GM13976 (cell line): ENCODE results near the gene PBX4.
"Not testable (repeated sequence)": the region's sequence is repeated elsewhere in the genome, so short reads cannot be mapped to it uniquely, and the experiment has no call there.

Experiments used
- DNase-seq: peaks from one replicate; pipeline ENCODE4 v3.0.0; 2012; ENCODE audit warnings: low spot score
- CTCF ChIP-seq: IDR thresholded peaks from 2 replicates; pipeline ENCODE4 v1.5.1; 2012; ENCODE audit warnings: borderline replicate concordance, mild to moderate bottlenecking; ENCODE audit not compliant: insufficient read depth; ENCODE audit errors: extremely low read depth, missing control alignments, control extremely low read depth
- in situ Hi-C: fragments of 300-500 bp; cut with MboI; formaldehyde crosslinking; loops from one replicate; pipeline ENCODE4 v1.12.0; 2022; ENCODE audit warnings: low sequenced_read_pairs, mixed read lengths, inconsistent platforms; ENCODE audit not compliant: unreplicated experiment

PBX4 gene

DNA sequence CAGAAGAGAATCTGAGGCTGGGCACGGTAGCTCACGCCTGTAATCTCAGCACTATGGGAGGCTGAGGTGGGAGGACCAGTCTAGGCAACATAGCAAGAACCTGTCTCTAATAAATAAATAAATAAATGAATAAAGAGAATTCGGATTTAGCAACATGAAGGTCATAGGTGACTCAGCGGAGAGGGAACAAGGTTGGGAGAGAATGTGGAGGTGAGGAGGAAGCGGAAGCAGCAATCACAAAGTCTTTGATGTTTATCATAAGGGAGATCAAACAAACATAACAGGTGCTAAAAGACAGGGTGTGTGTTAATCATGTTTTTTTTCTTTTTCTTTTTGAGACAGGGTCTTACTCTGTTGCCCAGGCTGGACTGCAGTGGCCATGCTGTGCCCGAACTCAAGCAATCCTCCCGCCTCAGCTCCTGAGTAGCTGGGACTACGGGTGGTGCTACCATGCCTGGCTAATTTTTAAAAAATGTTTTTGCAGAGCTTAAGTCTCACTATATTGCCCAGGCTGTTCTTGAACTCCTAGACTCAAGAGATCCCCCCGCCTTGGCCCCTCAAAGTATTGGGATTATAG, 16.3 kb downstream of the PBX4 start:
- TF ChIP-seq CTCF, result no peak
- in situ Hi-C loops, result no loop called here
- no peak for DNase-seq

GRCh38 chr19:19600793-19601330, 17.6 kb downstream of the PBX4 start:
- in situ Hi-C loops, result no loop called here
- no peak for TF ChIP-seq CTCF
- DNase-seq, result no peak

DNA sequence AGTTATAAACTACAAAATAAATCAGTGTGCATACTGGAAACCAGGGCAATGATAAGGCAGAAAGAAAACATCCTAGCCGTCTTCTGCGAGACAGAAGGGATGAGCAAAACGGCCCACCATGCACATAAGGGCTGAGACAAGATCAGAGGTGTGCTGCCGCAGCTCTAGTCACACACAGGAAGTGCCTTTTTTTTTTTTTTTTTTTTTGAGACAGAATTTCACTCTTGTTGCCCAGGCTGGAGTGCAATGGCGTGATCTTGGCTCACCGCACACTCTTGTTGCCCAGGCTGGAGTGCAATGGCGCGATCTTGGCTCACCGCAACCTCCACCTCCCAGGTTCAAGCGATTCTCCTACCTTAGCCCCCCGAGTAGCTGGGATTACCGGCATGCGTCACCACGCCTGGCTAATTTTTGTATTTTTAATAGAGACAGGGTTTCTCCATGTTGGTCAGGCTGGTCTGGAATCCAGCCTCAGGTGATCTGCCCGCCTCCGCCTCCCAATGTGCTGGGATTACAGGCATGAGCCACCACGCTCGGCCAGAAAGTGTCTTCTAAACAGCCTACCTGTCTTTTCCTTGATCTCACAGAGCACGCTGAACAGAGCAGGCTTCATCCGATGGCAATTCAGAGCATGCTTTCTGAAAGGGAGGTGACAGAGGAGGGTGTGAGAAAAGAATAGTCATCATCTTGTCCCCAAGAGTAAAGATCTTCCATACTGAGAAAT, 19.6 kb downstream of the PBX4 start:
- in situ Hi-C loops, DNase-seq: not testable (repeated sequence)

DNA sequence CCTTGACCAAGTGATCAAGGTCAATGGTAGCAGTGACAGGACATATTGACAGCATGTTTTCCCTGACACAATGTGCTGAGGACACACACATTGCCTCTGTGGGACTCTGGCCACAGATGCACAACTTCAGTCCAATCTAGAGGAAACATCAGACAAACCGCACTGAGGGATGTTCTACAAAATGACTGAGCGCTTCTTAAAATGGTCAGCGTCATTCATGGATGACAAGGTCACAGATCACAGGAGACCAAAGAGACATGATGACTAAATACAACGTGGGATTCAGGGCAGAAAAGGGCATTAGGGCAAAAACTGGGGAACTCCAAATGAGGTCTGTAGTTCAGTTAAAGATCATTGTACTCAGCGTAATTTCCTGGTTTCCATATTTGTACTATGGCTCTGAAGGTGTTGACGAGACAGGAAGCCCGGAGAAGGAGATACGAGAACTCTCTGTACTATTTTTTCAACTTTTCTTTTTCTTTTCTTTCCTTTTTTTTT, 20.6 kb downstream of the PBX4 start:
- no peak for TF ChIP-seq CTCF
- peak; percentile 74 for DNase-seq
- in situ Hi-C loops, result no loop called here

DNA sequence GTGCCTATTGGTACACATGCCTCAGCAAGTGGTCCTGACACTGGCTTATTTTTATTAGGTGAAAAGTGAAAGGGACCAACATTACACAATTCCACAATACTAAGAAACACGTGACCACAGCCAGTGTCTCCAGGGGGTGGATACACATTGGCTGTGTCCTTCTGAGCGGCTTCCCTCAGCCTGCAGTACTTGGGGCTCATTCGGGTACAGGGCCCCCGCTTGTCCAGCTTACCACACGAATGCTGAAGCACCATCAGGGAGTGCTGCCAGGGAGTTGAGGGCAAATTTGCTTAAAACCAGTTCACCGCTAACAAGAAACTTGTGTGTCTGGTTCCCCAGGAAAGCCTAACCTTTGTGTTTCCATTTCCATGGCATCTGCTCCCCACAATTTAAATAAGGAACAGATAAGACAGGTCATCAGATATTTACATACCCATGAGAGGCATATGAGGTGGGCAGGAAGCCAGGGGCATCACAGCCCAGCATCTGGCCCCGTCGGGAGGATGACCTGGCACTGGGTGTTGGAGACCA, 23.3 kb downstream of the PBX4 start:
- in situ Hi-C loops, result no loop called here
- TF ChIP-seq CTCF, result no peak
- no peak for DNase-seq

- in situ Hi-C loops, result no loop called here
- no peak for TF ChIP-seq CTCF
- DNase-seq, result peak; percentile 27
These were observed 24.1 kb downstream of the PBX4 start for GRCh38 chr19:19594381-19594780.

- no peak for DNase-seq
- no peak for TF ChIP-seq CTCF
- in situ Hi-C loops, result no loop called here
These were observed 25.8 kb downstream of the PBX4 start for GRCh38 chr19:19592690-19593089.
